ENCODE results near the gene DDX31.

The DDX31 gene

DNA sequence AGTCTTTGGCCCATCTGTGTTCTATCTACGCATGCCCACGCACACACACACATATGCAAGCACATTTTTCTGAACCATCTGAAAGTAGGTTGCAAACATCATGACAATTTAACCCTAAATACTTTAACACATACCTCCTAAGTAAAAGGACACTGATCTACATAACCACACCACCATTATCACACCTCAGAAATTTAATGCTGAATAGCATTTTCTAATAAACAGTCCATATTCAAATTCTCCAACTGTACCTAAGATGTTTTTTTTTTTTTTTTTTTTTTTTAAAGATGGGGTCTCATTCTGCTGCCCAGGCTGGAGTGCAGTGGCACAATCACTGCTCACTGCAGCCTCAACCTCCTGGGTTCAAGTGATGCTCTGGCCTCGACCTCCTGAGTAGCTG is 35.5 kb downstream of the DDX31 start:
- no peak for DNase-seq (ENCODE audit: low spot score)

DNA sequence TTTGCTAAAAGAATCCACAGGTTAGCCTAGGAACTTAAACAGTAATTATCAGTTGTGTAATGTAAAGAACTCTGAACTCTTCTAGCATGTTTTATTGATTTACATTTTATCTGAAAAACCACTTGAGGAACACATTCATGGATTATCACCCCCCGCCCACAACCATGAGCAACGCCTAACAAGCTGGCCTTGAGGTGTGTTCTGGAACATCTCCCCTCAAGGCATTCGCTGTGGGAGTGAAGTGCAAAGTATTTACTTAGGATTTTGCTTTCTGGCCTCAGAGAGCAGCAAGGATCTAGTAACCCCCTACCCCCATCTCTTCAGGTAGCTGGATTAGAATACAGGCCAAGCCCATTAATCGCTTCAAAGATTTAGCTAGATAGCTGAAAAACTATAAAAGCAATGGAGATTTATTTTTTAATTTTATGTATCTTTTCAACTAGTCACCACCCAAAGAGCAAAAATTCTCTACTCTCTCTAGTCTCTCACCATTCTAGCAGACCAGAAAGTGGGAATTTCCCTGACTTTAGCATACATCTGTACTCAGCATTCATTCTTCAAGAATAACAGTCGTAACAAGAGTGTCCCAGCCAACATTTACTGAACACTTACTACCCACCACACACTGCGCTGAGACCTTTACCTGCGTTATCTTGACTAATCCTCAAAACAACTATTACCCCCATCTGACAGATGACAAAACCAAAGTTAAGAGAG is 37.2 kb downstream of the DDX31 start:
- DNase-seq (ENCODE audit: low spot score): no peak

DNA sequence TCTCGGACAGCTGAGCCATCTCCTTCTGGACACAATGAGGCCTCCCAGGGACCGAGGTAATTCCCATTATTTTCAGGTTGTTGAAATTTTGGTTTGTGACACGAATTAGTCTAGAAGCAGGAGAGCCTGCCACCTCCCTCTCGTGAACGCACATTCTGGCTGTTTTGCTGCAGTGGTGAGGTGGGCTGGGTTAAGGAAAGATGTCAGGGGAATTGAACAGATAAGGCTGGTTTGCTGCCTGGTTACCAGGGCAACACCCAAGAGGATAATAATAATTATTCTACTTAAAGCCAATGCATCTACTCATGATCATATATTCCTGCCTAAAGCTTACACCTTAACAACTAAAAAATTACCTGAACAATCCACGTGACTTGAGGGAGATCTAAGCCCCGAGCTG is 38.1 kb downstream of the DDX31 start:
- DNase-seq (ENCODE audit: low spot score): no peak

DNA sequence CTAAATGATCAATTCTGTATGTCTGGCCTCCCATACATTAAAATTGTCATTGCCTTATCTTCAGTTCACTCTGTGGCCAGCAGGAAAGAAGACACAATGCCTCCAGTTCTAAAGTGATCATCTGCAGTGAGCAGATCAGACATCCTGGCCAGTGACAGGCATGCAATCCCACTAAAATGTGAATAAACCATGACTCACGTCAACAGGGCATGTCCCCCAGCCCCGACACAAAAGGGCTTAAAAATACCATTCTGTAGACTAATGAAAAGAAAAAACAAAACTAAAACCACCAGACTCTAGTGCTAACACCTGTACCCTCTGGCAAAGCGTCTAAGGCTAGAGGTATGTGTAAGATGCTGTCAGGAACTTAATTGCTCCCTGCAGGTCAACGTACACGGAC is 38.5 kb downstream of the DDX31 start:
- peak; percentile 43 for DNase-seq (ENCODE audit: low spot score)

DNA sequence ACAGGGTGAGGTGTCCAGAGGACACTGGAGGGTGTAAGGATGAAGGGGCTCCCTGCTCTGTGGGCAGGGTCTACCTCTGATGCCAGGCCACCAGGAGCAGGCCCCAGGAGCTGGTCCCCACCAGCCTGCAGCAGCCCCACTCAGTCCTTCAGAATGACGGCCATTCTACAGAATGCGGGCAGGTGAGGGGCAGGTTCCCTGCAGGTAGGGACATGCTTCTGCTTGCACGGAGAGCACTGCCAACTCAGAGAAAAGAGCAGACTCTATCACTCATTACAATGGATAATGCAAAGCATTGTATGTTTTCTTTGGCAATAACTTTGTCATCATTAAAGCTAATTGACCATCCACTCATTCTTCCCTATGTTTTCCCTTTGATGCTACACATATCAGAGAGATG is 39.0 kb downstream of the DDX31 start:
- DNase-seq (ENCODE audit: low spot score): no peak

DNA sequence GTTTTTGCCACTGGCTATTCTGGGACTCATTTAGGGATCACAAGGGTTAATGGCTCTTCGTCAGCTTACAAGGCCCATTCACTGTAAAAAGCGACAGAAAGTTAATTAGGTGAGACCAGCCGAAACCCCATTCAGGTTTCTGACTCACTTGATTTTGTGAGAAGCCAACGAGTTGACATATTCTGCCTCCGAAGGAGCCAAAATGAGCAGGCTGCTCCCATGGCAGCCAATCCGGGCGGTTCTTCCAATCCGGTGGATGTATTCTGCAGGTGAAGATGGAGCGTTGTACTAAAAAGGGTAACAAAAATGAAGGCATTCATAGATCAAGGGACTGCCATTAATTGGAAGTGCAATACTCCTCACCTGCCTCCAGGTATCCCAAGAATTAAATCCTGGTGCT is 39.7 kb downstream of the DDX31 start:
- no peak for DNase-seq (ENCODE audit: low spot score)

DNA sequence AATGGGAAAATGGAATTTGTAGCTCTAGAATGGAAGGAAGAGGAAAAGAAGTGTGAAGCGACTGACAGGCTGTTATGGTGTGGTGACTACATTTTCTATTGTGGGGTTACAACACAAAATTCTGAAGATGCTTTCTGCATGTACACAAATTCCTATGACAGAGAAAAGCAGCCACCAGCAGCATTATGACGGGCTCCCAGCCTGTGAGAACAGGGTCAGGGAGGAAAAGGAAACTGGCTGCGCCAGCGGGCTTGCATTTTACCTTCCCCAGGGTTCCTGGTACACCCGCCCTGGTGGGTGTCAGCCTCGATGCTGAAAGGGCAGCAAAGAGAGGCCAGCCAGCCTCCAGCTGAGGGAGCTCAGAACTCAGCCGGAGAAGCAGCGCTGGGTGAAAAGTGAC is 41.0 kb downstream of the DDX31 start:
- DNase-seq (ENCODE audit: low spot score): no peak

DNA sequence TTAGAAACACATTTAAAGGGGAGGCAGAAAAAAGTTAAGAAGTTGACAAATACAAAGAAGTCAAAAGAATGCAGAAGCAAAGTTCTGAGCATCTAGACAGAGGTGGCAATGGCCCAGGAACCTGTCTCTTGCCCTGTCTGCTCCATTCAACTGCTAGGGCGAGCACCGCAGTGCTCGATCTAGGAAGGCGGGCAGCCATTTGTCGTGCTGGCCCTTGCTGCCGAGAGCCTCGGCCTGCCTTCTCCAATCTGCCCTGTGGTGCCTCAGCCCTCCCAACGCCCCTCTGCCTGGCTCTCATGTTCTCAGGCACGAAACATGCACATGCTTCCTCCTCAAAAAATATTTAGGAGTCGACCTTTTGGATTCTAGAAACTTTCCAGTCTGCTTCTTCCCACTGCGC is 42.2 kb downstream of the DDX31 start:
- no peak for DNase-seq (ENCODE audit: low spot score)

DNA sequence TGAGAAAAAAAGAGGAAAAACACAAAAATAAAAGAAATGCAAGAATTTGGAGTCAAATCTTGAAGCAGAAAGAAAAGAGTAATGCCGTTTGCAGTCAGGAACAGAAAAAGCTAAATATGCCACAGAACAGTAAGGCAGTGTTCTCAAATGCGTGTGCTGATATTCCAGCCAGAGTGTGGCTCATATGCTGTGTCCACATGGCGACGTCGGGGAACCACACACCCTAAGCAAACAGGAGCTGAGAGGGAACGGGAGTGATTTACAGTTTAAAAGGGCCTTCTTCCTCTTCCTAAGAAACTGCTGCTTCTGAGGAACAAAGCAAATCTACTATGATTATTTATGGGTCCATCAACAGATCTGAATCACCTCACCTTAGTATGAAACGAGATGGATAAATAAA is 42.7 kb downstream of the DDX31 start:
- DNase-seq (ENCODE audit: low spot score): no peak

- no peak for DNase-seq (ENCODE audit: low spot score)
These were observed 43.5 kb downstream of the DDX31 start for GRCh38 chr9:132626285-132626684.

DNA sequence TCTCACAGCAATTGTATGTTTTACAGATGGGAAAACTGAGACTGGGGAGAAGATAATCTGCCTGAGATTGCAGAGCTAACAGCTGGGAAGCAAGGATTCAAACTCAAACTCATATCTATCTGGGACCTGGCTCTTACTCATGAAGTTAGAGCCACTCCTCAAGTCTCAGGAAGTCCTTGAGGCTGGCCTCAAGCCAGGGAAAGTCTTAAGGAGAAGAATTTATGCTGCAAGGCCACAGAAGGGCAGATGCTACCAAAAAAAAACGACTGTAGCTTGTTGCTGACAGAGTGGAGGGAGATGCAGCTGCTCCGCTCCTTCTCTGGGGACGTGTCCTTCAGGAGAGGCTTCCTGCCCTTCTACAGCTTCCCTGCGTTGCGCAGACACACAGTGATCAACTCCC is 47.6 kb downstream of the DDX31 start:
- peak; percentile 23 for DNase-seq (ENCODE audit: low spot score)

- DNase-seq (ENCODE audit: low spot score): no peak
These were observed 53.1 kb downstream of the DDX31 start for GRCh38 chr9:132616725-132617124.

DNA sequence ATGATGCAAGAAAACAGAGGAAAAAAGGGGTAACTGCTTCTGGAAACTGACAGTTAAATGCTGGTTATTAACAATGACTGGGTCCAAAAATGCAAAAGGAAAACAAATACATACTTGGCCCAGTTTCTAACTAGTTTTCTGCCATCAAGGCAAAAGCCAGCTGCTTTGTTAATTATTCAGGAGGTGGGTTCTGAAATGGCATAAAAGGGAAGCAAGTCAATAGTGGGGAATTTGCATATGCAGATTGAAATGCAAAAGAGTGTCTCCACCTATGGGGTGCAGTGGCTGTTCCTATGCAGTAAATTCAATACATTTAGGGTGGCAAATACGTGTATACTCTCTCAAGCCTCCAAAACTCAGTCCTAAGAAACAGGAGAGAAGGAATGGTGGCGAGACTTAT is 54.0 kb downstream of the DDX31 start:
- no peak for DNase-seq (ENCODE audit: low spot score)

GRCh38 chr9:132614324-132614723 is 55.5 kb downstream of the DDX31 start:
- no peak for DNase-seq (ENCODE audit: low spot score)

DNA sequence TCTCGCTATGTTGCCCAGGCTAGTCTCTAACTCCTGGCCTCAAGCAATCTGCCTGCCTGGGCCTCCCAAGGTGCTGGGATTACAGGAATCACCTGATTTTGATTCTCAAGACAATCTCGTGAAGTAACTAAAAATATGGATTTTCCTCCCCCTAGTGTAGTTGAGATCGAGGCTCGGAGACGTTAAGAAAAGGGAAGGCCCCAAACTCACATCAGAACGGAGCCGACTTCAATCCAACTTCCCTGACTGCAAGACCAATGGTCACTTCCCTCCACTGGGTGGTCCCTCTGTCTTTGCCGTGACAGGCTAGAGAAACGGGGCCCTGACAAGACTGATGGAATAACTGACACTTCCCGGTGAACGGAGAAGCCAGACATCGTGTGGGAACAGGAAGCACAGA is 59.1 kb downstream of the DDX31 start:
- no peak for DNase-seq (ENCODE audit: low spot score)

GRCh38 chr9:132609829-132610228 is 60.0 kb downstream of the DDX31 start:
- no peak for DNase-seq (ENCODE audit: low spot score)

DNA sequence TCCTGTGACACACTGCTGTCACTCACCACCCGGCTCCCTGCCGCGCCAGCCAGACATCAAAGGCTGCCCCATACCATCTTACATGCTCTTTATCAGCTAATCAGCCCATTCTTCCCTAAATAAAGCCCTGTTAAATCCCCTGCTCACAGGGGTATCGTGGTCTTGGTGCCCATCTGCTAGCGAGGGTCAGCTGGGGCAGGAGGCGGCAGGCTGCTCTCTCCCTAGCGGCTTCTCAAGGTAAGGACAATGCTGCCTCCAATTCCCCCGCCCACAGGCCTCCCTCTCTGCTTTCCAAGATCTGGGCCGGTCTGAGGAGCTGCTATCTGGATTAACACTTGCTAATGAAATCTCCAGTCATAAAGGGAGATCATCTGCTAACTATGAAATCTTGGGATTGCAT is 60.6 kb downstream of the DDX31 start:
- DNase-seq (ENCODE audit: low spot score): no peak

- DNase-seq (ENCODE audit: low spot score): no peak
These were observed 63.7 kb downstream of the DDX31 start for GRCh38 chr9:132606066-132606465.

GRCh38 chr9:132605387-132605786 is 64.4 kb downstream of the DDX31 start:
- DNase-seq (ENCODE audit: low spot score): no peak

- no peak for DNase-seq (ENCODE audit: low spot score)
These were observed 67.6 kb downstream of the DDX31 start for GRCh38 chr9:132602207-132602606.

DNA sequence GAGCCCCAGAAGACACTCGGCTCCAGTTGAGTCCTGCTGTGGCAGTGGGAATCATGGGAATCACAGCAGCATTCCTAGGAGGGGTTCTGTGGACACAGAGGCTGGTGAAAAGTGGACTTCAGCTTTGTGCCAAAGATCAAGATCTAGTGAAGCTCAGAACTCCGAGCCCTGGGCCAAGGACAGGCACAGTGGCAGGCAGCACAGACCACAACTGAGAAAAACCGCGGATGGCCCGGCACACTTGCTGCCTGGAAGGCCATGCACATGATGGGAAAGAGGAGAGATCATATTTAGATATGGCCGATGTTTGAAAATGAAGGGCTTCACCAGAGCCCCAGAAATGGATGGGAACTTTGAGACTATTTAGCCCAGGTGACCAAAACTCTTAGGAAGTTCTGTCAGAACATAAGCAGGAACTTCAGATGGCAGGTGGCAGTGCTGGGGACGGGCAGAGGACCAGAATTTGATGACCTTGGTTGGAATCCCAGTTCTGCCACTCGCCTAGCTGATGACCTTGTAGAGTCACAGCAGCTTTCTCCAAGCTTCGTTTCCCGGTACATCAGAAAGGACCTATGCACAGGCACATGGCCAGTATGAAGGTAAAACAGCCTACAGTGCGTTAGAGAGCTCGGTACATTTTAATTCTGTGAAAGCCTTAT is 69.3 kb downstream of the DDX31 start:
- no peak for DNase-seq (ENCODE audit: low spot score)

DNA sequence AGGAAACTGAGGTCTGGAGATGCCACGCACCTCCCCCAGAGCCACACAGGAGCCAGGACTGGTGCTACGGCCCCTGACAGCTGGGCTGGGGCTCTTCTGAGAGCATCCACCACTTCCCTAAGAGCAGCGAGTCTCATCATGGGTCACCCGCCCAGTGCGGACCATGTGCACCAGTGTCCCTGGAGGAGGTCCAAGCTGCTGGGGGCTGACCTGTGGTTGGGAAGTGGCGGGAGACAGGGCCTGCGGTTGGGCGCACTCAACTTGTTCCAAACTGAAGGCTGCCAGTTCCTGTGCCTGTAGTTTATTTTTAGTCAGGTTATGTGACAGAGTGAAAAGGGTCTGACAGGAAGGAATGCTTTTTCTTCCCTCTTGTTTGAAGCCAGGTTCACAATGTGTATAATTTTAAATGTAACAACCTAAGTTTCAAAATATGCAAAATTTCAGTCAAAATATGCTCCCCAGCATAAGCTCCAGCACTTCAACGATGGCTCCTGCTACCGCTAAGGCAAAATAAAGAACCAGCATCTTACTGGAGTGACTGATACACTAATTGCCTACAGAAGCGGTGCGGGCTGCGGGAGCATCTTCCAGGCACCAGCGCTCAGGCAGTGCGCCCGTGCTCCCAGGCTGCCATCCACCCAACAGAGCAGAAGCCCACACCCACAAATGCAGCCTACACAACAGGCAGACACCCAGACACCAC is 72.6 kb downstream of the DDX31 start:
- DNase-seq (ENCODE audit: low spot score): no peak

GRCh38 chr9:132596200-132596599 is 73.6 kb downstream of the DDX31 start:
- DNase-seq (ENCODE audit: low spot score): no peak

Measured in kidney capillary endothelial cell (primary cell).